HG02943 (cell line): ENCODE measurements around the gene CCN5.

Experiments
- ATAC-seq: cut with Tn5 transposase; IDR thresholded peaks from one replicate; pipeline ENCODE4 v1.9.1; 2021; ENCODE audit warnings: mild to moderate bottlenecking, low read depth, moderate library complexity; ENCODE audit not compliant: unreplicated experiment

The CCN5 gene

GRCh38 chr20:44714102-44714700 lies 968 bp upstream of the CCN5 start:
- no peak for ATAC-seq

GRCh38 chr20:44715499-44716308 lies 535 bp downstream of the CCN5 start:
- ATAC-seq = no peak

- no peak for ATAC-seq
These were observed 1.3 kb downstream of the CCN5 start for GRCh38 chr20:44716309-44717106.

DNA sequence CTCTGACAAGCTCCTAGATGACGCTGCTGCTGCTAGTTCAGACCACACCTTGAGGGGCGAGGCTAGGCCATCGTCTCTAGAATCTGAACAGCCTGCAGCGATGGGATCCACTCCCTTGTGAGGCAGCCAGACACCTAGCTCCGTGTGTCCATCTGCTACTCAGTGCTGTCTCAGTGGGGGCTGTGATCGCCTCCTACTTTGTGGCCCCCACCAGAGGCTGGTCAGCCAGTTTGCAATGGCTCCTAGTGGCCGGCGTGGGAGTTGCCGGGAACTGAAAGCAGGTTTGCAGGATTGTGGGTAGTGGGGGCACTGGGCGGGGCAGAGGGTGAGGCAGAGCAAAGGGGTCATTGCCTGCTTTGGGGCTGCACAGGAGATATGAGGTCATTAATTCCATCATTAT lies 2.8 kb downstream of the CCN5 start:
- no peak for ATAC-seq

- ATAC-seq = no peak
These were observed 4.7 kb downstream of the CCN5 start for GRCh38 chr20:44719841-44720240.

- no peak for ATAC-seq
These were observed 5.4 kb downstream of the CCN5 start for GRCh38 chr20:44720621-44720996.

DNA sequence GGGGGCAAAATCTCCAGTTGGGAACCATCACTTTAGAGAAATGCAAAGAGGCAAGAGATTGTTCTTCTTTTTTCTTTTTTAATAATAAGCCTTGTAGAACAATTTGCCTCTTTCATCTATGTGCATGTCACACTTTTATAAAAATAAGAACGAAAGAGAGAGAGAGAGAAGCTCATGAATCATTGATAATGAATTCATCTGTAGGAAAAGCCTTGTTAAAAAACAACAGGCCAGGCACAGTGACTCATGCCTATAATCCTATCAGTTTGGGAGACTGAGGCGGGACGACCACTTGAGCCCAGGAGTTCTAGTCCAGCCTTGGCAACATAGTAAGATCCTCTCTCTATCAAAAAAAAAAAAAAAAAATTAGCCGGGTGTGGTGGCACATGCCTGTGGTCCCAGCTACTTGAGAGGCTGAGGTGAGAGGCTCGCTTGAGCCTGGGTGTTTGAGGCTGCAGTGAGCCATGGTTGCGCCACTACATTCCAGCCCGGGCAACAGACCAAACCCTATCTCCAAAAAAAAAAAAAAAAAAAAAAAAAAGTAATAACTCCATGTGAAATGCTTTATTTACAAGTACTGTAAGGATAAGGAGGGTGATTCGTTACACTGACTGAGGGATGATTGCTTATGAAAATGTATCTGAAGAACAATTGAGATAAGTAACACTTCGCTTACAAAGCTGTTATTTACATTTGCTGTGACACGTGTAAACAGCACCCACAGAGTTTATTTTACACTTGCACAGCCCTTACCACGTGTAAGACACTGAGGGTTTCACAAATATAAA lies 6.0 kb downstream of the CCN5 start:
- no peak for ATAC-seq

DNA sequence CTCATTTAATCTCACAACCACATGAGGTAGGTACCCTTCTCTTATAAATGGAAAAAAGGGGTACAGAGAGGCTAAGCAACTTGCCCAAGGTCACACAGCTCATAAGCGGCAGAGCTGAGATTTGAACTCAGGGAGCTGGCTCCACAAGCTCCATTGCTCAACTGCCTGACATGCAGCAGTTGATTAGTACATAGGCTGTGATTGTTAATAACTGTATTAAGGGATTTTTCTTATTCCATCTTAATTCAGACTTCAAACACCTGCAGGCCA lies 6.6 kb downstream of the CCN5 start:
- no peak for ATAC-seq

GRCh38 chr20:44722990-44723389 lies 7.8 kb downstream of the CCN5 start:
- ATAC-seq = no peak

DNA sequence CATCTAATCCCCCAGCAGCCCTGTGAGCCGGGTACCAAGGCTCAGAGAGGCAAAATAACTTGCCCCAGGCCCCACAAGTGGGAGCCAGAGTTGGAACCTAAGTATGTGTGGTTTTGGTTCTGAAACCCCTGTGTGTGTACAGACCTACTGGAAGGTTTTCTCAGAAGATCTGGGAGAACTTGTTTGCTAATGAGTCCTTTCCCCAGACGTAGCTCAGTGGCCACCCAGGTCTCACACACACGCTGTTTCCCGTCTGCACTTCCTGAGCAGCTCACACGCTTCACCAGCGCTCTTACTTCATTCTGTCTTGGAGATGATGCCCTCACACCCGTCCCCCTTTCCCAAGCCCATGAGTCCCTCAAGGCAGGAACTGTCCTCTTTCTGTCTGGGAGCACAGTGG lies 8.2 kb downstream of the CCN5 start:
- no peak for ATAC-seq

DNA sequence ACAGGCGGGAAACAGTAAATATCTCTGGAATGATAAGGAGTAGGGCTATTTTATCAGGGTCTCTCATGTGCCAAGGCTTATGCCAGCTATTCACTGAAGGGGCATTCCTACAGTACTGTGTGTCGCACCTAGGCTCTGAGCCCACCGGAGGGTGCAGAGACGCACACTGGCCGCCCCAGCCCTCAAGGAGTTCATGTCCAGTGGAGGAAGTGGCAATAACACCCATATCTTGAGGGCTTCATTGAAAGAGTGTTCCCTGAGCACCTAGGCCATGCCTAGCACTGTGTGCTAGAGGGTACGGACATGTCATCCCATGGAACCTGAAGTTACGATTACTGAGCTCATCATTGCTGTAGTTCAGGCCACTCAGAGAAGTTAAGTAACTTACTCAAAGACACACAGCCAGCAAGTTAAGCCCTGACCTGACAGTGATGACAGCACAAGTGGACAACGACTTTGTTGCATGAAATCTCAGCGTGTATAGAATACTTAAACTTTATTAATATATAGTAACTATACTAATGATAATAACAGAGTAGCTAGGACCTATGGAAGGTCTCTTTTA lies 8.7 kb downstream of the CCN5 start:
- ATAC-seq = no peak

- no peak for ATAC-seq
These were observed 9.4 kb downstream of the CCN5 start for GRCh38 chr20:44724423-44725091.

GRCh38 chr20:44725837-44726236 lies 10.7 kb downstream of the CCN5 start:
- no peak for ATAC-seq

GRCh38 chr20:44727039-44727438 lies 11.9 kb downstream of the CCN5 start:
- ATAC-seq = no peak

DNA sequence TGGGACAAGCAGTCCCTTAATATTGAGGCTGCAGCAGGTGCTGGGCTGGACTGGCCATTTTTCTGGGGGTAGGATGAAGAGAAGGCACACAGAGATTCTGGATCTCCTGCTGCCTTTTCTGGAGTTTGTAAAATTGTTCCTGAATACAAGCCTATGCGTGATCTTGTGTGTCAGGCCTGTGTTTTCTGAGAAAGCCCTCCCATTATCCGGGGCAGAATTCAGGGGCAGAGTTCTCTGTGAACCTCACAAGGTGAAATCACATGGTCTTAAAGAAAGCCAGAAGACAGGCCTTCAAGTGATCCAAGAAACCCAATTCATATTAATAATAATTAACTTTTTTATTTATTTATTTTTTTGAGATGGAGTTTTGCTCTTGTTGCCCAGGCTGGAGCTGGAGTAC lies 12.5 kb downstream of the CCN5 start:
- no peak for ATAC-seq

- ATAC-seq = no peak
These were observed 13.8 kb downstream of the CCN5 start for GRCh38 chr20:44728801-44729443.

- no peak for ATAC-seq
These were observed 15.3 kb downstream of the CCN5 start for GRCh38 chr20:44730441-44730840.

- ATAC-seq = no peak
These were observed 16.5 kb downstream of the CCN5 start for GRCh38 chr20:44731657-44732056.

- no peak for ATAC-seq
These were observed 17.2 kb downstream of the CCN5 start for GRCh38 chr20:44732327-44732726.
